NCI-H524 treated with DMSO at 0.1 percent for 48 hours (cell line): ENCODE results near the gene RILPL2.
"Not testable (repeated sequence)": the region's sequence is repeated elsewhere in the genome, so short reads cannot be mapped to it uniquely, and the experiment has no call there.

Experiments used
- DNase-seq: peaks from one replicate; lab custom pipeline; 2025; lab: John Stamatoyannopoulos, UW

RILPL2 gene

DNA sequence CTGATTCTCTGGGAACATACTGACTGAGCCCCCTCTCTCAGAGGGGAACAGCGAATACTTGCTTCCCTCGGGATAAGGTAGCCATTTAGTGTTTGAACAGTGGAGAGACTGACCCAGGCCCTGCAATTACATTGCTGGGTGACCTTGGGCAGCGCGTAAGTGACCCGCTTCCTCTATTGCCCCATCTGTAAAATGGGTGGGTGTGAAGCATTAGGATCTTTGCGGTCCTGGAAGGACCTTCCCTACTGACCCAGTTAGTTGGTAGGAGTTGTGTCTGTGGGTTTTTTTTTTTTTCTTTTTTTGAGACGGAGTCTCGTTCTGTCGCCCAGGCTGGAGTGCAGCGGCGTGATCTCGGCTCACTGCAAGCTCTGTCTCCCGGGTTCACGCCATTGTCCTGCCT, 53.8 kb downstream of the RILPL2 start:
- DNase-seq: no peak

DNA sequence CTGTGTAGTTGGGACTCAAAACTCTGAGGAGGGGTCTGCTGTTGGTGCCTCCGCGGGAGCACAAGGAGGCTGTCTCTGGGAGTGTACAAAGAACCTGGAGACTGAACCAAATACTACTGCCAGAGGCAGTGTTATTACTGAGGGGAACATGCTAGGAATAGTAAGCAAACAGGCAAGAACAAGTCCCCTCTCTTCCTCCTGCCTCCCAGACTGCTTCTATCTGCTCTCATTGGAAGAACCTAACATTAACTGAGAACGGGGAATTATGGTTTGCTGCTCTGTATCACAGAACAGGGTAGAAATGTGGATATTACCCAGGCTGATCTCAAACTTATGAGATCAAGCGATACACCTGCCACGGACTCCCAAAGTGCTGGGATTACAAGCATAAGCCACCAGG, 57.1 kb downstream of the RILPL2 start:
- no peak for DNase-seq

DNA sequence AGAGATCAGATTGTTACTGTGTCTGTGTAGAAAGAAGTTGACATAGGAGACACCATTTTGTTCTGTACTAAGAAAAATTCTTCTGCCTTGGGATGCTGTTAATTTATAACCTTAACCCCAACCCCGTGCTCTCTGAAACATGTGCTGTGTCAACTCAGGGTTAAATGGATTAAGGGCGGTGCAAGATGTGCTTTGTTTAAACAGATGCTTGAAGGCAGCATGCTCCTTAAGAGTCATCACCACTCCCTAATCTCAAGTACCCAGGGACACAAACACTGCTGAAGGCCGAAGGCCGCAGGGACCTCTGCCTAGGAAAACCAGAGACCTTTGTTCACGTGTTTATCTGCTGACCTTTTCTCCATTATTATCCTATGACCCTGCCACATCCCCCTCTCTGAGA, 64.1 kb downstream of the RILPL2 start:
- not testable (repeated sequence) for DNase-seq

DNA sequence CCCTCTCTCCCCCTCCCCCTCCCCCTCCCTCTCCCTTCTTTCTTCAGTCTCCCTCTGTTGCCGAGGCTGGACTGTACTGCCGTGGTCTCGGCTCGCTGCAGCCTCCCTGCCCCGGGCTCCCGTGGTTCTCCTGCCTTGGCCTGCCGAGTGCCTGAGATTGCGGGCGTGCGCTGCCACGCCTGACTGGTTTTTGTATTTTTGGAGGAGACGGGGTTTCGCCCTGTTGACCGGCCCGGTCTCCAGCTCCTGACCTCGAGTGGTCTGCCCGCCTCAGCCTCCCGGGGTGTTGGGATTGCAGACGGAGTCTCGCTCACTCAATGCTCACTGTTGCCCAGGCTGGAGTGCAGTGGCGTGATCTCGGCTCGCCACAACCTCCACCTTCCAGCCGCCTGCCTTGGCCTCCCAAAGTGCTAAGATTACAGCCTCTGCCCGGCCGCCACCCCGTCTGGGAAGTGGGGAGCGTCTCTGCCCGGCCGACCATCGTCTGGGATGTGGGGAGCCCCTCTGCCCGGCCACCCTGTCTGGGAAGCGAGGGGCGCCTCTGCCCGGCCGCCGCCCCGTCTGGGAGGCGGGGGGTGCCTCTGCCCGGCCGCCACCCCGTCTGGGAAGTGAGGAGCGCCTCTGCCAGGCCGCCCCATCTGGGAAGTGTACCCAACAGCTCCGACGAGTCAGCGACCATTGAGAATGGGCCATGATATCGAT, 64.7 kb downstream of the RILPL2 start:
- DNase-seq: not testable (repeated sequence)

DNA sequence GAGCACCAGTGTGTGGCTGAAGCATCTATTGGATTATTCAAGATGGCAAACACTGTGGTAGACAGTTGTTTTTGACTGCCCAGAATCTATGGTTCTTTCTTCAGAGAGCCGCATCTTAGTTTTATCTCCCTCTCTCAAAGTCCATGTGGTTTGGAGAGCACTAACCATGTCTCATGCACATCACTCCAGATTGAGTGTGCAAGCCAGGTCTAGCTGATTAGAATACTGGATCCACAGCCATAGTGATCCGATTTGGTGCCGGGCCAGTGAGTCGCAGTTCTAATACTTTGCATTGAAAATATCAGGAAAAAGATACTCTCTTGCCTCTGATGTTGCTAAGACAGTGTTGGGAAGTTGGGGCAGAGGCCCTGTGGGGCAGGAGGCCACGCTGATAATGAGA, 67.3 kb downstream of the RILPL2 start:
- no peak for DNase-seq

DNA sequence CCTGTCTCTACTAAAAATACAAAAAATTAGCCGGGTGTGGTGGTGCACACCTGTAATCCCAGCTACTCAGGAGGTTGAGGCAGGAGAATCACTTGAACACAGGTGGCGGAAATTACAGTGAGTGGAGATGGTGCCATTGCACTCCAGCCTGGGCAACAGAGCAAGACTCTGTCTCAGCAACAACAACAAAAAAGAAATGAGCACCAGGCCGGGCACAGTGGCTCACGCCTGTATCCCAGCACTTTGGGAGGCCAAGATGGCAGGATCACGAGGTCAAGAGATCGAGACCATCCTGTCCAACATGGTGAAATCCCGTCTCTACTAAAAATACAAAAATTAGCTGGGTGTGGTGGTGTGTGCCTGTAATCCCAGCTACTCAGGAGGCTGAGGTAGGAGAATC, 68.1 kb downstream of the RILPL2 start:
- DNase-seq: not testable (repeated sequence)

DNA sequence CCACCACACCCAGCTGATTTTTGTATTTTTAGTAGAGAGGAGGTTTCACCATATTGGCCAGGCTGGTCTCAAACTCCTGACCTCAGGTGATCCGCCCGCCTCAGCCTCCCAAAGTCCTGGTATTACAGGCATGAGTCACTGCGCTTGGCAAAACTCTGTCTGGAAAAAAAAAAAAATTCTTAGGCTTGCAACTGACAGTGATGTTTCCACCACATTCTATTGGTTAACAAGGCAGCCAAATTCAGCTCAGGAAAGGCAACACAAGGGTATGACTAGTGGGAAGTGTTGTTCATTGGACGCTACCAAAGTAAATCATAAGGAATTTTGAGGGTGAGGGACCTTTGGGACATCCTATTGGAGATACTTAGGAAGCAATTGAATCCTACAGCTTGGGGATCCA, 69.0 kb downstream of the RILPL2 start:
- no peak for DNase-seq
